HT1080 (cell line): ENCODE results near the gene IGDCC3. TPM values are rescaled to one million over a fixed set of nuclear protein-coding genes. Genes with fewer than 3 reads are reported as not detected.
A peak's percentile ranks its signal among the peaks of the same experiment; 100 is the strongest.

Experiments used
- DNase-seq: peaks from one replicate; pipeline ENCODE4 v3.0.0-alpha.2; 2015; ENCODE audit warnings: low read depth
- small RNA-seq: library from RNA; depleted of rRNA; stranded (forward); fragments of <200 nt; gene quantifications from one replicate; pipeline ENCODE3, GENCODE V24; 2014
- total RNA-seq: library from RNA; depleted of rRNA; stranded (reverse); fragments of >200 nt; shearing (Covaris generic); gene quantifications from 2 replicates; pipeline ENCODE4 v1.2.3, GENCODE V29; 2014; rRNA removed

Gene IGDCC3
- total RNA-seq, 1 experiment from 2014 or later = 0.19 TPM

GRCh38 chr15:65298731-65299130 is 79.1 kb downstream of the IGDCC3 start:
- DNase-seq = no peak

GRCh38 chr15:65292938-65293518 is 84.8 kb downstream of the IGDCC3 start:
- no peak for DNase-seq

DNA sequence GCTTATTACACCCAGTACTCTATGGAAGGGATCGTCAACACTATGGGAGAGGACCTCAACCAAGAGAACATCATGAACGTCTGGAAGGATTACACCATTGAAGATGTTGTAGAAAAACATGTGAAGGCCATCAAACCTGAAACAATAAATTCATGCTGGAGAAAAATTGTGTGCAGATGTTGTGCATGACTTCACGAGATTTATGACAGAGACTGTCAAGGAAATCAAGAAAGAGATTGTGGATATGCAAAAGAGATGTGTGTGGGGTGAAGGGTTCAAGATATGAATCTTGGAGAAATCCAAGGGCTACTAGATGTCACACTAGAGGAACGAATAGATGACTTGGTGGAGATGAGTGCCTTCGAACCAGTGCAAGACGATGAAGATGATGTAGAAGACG is 87.6 kb downstream of the IGDCC3 start:
- DNase-seq = no peak

GRCh38 chr15:65289261-65289854 is 88.4 kb downstream of the IGDCC3 start:
- no peak for DNase-seq

DNA sequence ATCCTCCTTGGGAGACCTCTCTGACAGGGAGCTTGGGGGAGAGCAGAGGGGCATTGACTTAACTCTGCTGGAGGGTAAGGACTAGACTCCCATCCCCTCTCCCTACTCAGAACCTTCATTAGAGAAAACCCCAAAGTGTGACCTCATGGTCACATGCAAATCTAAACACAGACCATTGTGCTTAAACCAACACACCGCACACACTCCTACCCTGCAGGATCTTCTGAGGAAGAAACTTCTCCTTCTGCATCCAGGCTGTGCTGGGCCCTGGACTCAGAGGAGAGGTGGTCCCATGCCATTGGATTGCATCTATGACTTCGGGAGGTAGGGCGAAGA is 90.3 kb downstream of the IGDCC3 start:
- DNase-seq = no peak

GRCh38 chr15:65286704-65287519 is 90.9 kb downstream of the IGDCC3 start, which contains the start of gene PARP16:
Gene PARP16 (minus strand): TSS chr15:65286883. CDS start chr15:65286426, 457 bp downstream.
- DNase-seq = peak; percentile 85

GRCh38 chr15:65286069-65286703 is 91.6 kb downstream of the IGDCC3 start:
- DNase-seq = peak; percentile 31

GRCh38 chr15:65285291-65286068 is 92.3 kb downstream of the IGDCC3 start:
- no peak for DNase-seq

GRCh38 chr15:65278480-65278879 is 99.3 kb downstream of the IGDCC3 start:
- no peak for DNase-seq

Small RNAs within 50 kb of the gene (small RNA-seq; reads per million reads assigned to genes)
- gene RNU5A-1 (254,671 reads per million, percentile 100 among the genes with 10 or more reads in this experiment), gene RNU5B-1 (19,690 reads per million, percentile 100 among the genes with 10 or more reads in this experiment), gene SNORA24B (0.36 reads per million, percentile 41 among the genes with 10 or more reads in this experiment)

Other genes with a start within 250 kb of the IGDCC3 start
- 15.4 and 16.4 TPM in 2 replicates for gene PDCD7, start 244.2 kb downstream of the IGDCC3 start, total RNA-seq
- gene CLPX, start 192.7 kb downstream of the IGDCC3 start, total RNA-seq = 25.7 and 38.8 TPM in 2 replicates
- gene CILP, start 166.5 kb downstream of the IGDCC3 start, total RNA-seq = 1.1 and 1.2 TPM in 2 replicates
- 50.8 and 60.0 TPM in 2 replicates for gene PARP16, start 91.1 kb downstream of the IGDCC3 start, total RNA-seq
- gene RNU5A-1, start 82.0 kb downstream of the IGDCC3 start, total RNA-seq = not detected in 2 replicates
- not detected in 2 replicates for gene RNU5B-1, start 73.3 kb downstream of the IGDCC3 start, total RNA-seq
- gene IGDCC4, start 44.9 kb upstream of the IGDCC3 start, total RNA-seq = 0.07 and 0.10 TPM in 2 replicates
- gene DPP8, start 139.7 kb upstream of the IGDCC3 start, total RNA-seq = 26.3 and 30.6 TPM in 2 replicates
- gene HACD3, start 152.5 kb upstream of the IGDCC3 start, total RNA-seq = 96.0 and 101 TPM in 2 replicates
- 34.1 and 46.5 TPM in 2 replicates for gene INTS14, start 233.1 kb upstream of the IGDCC3 start, total RNA-seq
- 10.1 and 11.5 TPM in 2 replicates for gene SLC24A1, start 243.9 kb upstream of the IGDCC3 start, total RNA-seq